ENCODE measurements around the gene COG2.

Gene COG2

GRCh38 chr1:230679192-230679591, 36.9 kb downstream of the COG2 start:
- no peak overlapping the region for H3K27ac ChIP-seq
- no peak for TF ChIP-seq CTCF (conservative IDR thresholded peaks at IDR 0.05)
- TF ChIP-seq ZFX (IDR thresholded peaks at IDR 0.05), result no peak

- no peak for TF ChIP-seq CTCF (conservative IDR thresholded peaks at IDR 0.05)
- no peak for TF ChIP-seq ZFX (IDR thresholded peaks at IDR 0.05)
Observed at GRCh38 chr1:230679825-230680224, 37.5 kb downstream of the COG2 start.

GRCh38 chr1:230680300-230681025, 38.2 kb downstream of the COG2 start:
- H3K27ac ChIP-seq, result peak overlapping the region; percentile 66
- TF ChIP-seq ZFX (IDR thresholded peaks at IDR 0.05) (no peak), CTCF (conservative IDR thresholded peaks at IDR 0.05) (no peak)

More at GRCh38 chr1:230679825-230680224, 37.5 kb downstream of the COG2 start:
- peak overlapping the region; percentile 66 for H3K27ac ChIP-seq

GRCh38 chr1:230681599-230681998, 39.3 kb downstream of the COG2 start:
- H3K27ac ChIP-seq, result peak overlapping the region; percentile 56
- TF ChIP-seq CTCF (conservative IDR thresholded peaks at IDR 0.05), result no peak
- TF ChIP-seq ZFX (IDR thresholded peaks at IDR 0.05), result no peak

- H3K27ac ChIP-seq, result peak overlapping the region; percentile 56; the same call in 1 of the 2 replicates
- TF ChIP-seq CTCF (conservative IDR thresholded peaks at IDR 0.05) (no peak), ZFX (IDR thresholded peaks at IDR 0.05) (no peak)
Observed at GRCh38 chr1:230682274-230682673, 40.0 kb downstream of the COG2 start.

GRCh38 chr1:230682882-230683610, 40.8 kb downstream of the COG2 start:
- H3K27ac ChIP-seq, result peak overlapping the region; percentile 38; the same call in 1 of the 2 replicates
- TF ChIP-seq CTCF (conservative IDR thresholded peaks at IDR 0.05), result no peak

GRCh38 chr1:230684146-230684545, 41.9 kb downstream of the COG2 start:
- no peak for TF ChIP-seq ZFX (IDR thresholded peaks at IDR 0.05)
- TF ChIP-seq CTCF (conservative IDR thresholded peaks at IDR 0.05), result no peak
- no peak overlapping the region for H3K27ac ChIP-seq

All from C4-2B (cell line).